ENCODE measurements around the gene SLC38A10.

DNA sequence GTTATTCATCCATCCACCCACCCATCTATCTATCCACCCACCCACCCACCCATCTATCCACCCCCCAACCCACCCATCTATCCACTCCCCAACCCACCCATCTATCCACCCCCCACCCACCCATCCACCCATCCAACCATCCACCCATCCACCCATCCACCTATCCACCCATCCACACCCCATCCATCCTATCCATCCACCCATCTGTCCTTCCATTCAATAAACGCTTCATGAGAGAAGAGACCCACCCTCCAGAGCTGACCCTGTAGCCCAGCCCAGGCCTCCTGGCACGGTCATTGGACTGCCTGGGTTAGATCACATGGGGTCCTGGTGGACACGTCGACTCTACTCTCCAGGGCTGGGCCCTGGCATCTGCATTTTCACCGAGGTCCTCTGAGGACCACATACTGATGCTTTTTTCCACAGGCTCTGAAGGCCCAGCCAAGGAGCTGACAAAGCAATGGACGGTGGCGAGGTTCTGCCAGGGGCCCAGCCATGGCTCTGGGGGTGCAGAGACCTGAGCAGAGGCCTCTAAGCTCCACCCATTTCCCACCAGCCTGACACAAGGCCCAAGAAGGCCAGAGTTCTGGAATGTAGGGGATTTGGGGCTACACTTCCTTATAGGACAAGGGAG lies 41.3 kb upstream of the SLC38A10 start:
- TF ChIP-seq, protein P1, sequence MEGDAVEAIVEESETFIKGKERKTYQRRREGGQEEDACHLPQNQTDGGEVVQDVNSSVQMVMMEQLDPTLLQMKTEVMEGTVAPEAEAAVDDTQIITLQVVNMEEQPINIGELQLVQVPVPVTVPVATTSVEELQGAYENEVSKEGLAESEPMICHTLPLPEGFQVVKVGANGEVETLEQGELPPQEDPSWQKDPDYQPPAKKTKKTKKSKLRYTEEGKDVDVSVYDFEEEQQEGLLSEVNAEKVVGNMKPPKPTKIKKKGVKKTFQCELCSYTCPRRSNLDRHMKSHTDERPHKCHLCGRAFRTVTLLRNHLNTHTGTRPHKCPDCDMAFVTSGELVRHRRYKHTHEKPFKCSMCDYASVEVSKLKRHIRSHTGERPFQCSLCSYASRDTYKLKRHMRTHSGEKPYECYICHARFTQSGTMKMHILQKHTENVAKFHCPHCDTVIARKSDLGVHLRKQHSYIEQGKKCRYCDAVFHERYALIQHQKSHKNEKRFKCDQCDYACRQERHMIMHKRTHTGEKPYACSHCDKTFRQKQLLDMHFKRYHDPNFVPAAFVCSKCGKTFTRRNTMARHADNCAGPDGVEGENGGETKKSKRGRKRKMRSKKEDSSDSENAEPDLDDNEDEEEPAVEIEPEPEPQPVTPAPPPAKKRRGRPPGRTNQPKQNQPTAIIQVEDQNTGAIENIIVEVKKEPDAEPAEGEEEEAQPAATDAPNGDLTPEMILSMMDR (IDR thresholded peaks at IDR 0.05; ENCODE audit: poor library complexity, severe bottlenecking) = no peak
- no peak for TF ChIP-seq POLR2AphosphoS5 (IDR thresholded peaks at IDR 0.05)
- no peak for TF ChIP-seq EZH2 (IDR thresholded peaks at IDR 0.05; ENCODE audit: borderline replicate concordance, insufficient read depth, low read length, poor library complexity, severe bottlenecking)
